Measurements from ENCODE around the gene CHRNA4.

Gene CHRNA4

GRCh38 chr20:63362436-63363009, 1.4 kb upstream of the CHRNA4 start:
- no peak for DNase-seq

- DNase-seq, result no peak
Measured at GRCh38 chr20:63361519-63362435, 628 bp upstream of the CHRNA4 start.

GRCh38 chr20:63359937-63360849, 956 bp downstream of the CHRNA4 start:
- DNase-seq, result no peak

GRCh38 chr20:63359164-63359934, 1.8 kb downstream of the CHRNA4 start:
- DNase-seq, result no peak

DNA sequence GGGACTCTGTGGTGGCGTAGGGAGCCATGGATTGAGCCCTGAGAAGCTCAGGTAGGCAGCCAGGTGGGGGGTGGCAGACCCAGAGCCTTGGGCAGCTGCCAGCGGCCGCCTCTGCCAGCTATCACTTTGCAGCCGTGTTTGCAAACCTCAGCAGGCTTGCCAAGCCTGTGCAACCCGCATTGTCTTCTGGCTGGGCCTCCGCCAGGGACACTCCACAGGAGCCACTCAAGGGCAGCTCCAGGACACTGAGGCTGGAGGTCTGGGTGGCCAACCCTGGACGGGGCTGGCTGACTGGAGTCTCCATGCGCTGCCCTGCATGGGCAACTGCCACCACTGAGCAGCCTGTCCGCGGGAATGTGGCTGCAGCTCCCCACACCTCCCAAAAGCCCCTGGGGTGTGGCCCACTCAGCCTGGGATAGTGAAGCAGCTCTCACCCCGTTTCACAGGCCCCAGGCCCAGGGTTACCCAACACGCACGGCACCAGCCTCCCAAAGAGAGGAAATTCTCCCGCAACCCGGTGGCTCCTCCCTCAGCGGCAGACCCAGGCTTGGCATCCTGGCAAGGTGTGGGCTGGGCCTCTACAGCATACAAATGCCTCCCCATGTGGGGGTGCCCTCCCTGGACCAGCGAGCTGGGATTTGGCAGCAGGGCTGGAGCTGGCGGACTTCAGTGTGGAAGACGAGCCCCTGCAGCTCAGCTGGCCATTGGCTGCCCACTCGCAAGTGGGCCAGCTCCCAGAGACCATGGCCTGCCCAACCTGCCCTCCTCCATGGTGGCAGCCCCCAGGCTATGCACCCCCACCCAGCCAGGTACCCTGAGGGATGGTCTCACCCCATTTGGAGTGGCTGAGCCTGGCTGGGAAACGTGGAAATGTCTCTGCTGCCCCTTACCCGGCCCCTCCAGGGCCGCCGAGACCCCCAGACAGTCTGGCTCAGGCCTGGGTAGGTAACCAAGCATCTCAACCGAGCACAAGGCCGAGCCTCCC, 2.9 kb downstream of the CHRNA4 start:
- DNase-seq, result no peak

GRCh38 chr20:63356931-63357879, 3.9 kb downstream of the CHRNA4 start:
- DNase-seq, result no peak

GRCh38 chr20:63356511-63356910, 4.6 kb downstream of the CHRNA4 start:
- no peak for DNase-seq

GRCh38 chr20:63355781-63356295, 5.3 kb downstream of the CHRNA4 start:
- DNase-seq, result no peak

DNA sequence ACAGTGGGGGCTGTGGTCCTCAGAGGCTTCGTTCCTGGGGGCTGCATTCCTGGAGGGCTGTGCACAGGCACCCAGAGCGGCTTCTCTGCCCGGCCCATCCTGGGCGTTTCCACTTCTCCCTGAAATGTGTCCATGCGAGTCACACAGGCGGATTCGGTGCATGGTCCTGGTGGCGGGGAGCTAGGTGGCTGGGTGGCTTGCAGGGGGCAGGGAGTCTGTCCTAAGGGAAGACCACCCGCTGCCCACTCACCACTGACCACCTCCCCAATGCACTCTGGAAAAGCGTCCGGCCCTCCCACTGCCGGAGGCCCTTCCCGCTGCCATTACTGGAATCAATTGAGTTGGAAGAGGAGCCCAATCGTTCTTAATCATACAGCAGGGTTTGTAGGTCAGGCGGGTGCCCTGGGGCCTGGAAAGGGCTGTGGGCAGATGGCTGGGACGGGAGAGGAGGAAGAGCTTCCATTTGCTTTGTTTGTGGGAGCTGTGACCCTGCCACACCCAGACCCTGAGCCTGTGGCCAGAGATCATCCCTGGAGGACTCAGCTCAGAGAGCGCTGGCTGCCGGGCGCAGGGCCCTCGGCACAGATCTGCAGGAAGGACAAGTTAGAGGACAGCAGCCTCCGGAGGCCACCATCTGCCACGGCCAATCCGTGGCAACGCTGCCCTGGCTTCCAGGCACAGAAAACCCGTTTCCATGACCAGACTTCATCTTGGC, 6.4 kb downstream of the CHRNA4 start:
- DNase-seq, result no peak

GRCh38 chr20:63352811-63353221, 8.3 kb downstream of the CHRNA4 start:
- no peak for DNase-seq

DNA sequence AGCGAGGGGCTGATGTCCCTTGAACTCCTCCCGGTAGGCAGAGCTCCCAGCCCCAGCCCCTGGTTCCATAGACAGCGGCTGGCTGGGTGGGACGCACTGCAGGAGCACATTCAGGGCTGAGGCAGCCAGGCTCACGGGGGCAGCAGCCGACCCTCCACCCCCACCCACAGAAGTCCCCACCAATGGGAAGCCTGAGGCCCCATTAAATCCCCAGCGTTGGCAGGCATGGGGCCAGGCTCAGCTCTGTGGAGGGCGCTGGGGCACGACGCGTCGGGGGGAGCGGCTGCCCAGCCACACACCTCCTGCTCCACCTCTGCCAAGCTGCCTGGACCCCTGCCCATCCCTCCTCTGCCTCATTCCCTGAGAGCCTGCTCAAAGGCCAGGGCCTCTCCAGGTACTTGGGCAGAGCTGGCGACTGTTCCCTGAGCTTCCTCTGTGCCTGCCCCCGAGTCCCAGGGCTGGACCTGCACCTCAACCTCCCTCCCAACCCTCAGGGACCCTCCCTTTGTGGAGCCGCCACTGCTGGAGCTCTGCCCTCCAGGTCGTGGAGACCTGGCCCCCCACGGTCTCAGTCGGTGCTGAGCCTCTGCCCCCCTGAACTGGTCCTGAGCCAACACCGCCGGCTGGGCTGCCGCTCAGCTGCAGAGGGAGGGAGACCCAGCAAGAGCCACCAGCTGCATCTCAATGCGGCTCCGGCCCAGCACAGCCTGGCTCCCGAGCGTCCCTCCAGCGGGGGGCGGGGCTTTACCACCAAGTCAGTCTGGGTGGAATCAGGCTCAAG, 9.1 kb downstream of the CHRNA4 start:
- no peak for DNase-seq

DNA sequence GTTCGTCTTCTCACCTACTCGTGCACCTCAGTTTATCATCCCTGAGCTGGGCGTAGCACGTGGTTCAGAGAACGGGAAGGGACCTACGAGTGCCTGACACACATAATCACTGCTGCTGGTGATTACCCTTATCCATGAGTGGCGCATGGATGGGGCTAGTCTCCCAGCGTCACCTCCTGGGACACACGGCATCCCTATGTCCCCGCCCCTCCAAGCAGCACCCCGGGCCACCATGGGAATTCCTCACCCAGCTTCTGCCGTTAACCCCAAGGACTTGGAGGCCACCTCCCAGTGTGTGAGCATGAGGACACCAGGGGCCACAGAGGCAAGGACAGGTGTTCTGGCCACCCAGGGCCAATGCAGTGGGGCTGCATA, 9.8 kb downstream of the CHRNA4 start:
- DNase-seq, result no peak

DNA sequence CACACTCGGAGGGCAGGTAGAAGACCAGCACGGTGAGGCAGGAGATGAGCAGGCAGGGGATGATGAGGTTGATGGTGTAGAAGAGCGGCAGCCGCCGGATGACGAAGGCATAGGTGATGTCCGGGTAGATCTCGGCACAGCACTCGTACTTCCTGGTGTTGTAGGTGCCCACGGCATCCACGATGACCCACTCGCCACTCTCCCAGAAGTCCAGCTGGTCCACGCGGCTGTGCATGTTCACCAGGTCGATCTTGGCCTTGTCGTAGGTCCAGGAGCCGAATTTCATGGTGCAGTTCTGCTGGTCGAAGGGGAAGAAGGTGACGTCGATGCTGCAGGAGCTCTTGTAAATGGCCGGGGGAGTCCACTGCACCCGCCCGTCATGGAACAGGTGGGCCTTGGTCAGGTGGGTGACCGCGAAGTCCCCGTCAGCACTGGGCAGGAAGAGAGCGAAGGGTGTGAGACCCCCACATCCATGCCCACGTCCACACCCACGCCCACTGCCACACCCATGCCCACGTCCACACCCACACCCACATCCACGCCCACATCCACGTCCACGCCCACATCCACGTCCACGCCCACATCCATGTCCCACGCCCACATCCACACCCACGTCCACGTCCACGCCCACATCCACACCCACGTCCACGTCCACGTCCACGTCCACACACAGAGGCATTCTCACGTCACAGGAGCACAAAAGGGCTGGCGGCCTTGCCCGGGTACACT, 10.4 kb downstream of the CHRNA4 start:
- DNase-seq, result no peak

DNA sequence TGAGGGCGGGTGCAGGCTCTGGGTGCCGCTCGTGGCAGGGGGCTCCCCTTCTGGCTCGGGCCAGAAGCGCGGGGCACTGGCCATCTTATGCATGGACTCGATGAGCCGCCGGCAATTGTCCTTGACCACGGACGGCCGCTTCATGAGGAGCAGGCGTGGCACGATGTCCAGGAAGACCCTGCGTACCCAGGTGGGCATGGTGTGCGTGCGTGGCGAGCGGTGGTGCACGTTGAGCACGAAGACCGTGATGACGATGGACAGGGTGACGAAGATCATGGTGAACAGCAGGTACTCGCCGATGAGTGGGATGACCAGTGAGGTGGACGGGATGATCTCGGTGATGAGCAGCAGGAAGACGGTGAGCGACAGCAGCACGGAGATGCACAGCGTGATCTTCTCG, 11.0 kb downstream of the CHRNA4 start:
- DNase-seq, result no peak

- DNase-seq, result no peak
Measured at GRCh38 chr20:63349516-63349895, 11.6 kb downstream of the CHRNA4 start.

GRCh38 chr20:63348828-63349515, 12.2 kb downstream of the CHRNA4 start:
- DNase-seq, result no peak
